H1 (cell line): ENCODE results near the gene RBSN. TPM values are rescaled to one million over a fixed set of nuclear protein-coding genes. Genes with fewer than 3 reads are reported as not detected.

Experiments
- CTCF ChIA-PET: fragments of 300-600 bp; sonication (Branson Sonifier 250); formaldehyde crosslinking; loops from one replicate; lab custom pipeline; 2021; ENCODE audit not compliant: partially characterized antibody; lab: Charles Lee
- POLR2A ChIA-PET: fragments of 300-600 bp; sonication (Branson Sonifier 250); formaldehyde crosslinking; loops from one replicate; lab custom pipeline; 2021; ENCODE audit warnings: inconsistent platforms; ENCODE audit not compliant: partially characterized antibody; lab: Charles Lee
- DNase-seq, 2 experiments: peaks; one replicate each; pipeline versions ENCODE4 v3.0.0 to v3.0.0-alpha.2; 2010 to 2022; ENCODE audit warnings: low spot score in 2 of 2, low read depth in 1 of 2, mixed read lengths in 1 of 2
- FAIRE-seq: peaks from 2 replicates; lab custom pipeline; 2011; peaks lifted over from hg19 to GRCh38; lab: Jason Lieb, UNC
- H2AFZ ChIP-seq: 2 replicates; pipeline ENCODE4 v1.8.1; 2012; ENCODE audit warnings: low read length, inconsistent platforms
- H2AK5ac ChIP-seq: 2 replicates; pipeline ENCODE4 v1.6.1; 2013; ENCODE audit warnings: low read depth, low read length
- H2BK120ac ChIP-seq: replicated peaks from 2 replicates; pipeline ENCODE3; 2013; ENCODE audit warnings: low read depth, low read length, inconsistent platforms
- H2BK12ac ChIP-seq: 2 replicates; pipeline ENCODE4 v1.6.1; 2013; ENCODE audit warnings: low read depth, low read length
- H2BK15ac ChIP-seq: 2 replicates; pipeline ENCODE4 v1.6.1; 2013; ENCODE audit warnings: low read length
- H2BK20ac ChIP-seq: 2 replicates; pipeline ENCODE4 v1.6.1; 2013; ENCODE audit warnings: low read length
- H2BK5ac ChIP-seq: 2 replicates; pipeline ENCODE4 v1.6.1; 2013; ENCODE audit warnings: low read depth, low read length
- H3K14ac ChIP-seq: 2 replicates; pipeline ENCODE4 v1.6.1; 2013; ENCODE audit warnings: inconsistent platforms; ENCODE audit not compliant: insufficient read length
- H3K18ac ChIP-seq: 2 replicates; pipeline ENCODE4 v1.6.1; 2013; ENCODE audit warnings: low read length; ENCODE audit errors: extremely low read depth
- H3K23ac ChIP-seq: 2 replicates; pipeline ENCODE4 v1.6.1; 2013; ENCODE audit warnings: inconsistent platforms; ENCODE audit not compliant: insufficient read length
- H3K23me2 ChIP-seq: 2 replicates; pipeline ENCODE4 v1.6.1; 2013; ENCODE audit warnings: low read depth, low read length
- H3K27ac ChIP-seq: 2 replicates; pipeline ENCODE4 v1.6.1; 2011; ENCODE audit warnings: low read depth, low read length, inconsistent platforms
- H3K27me3 ChIP-seq, 4 experiments: replicated peaks in 1 of 4; 1 replicate in 1 of 4; 2 replicates in 3 of 4; pipeline versions ENCODE4 v1.6.1 to v1.8.1; 2011 to 2013; ENCODE audit warnings: low read length in 3 of 4, mild to moderate bottlenecking in 3 of 4, inconsistent platforms in 2 of 4, mixed read lengths in 2 of 4, moderate library complexity in 1 of 4; ENCODE audit not compliant: control insufficient read depth in 3 of 4, insufficient read depth in 3 of 4; ENCODE audit errors: extremely low read depth in 1 of 4
- H3K36me3 ChIP-seq, 4 experiments: 2 replicates each; pipeline versions ENCODE4 v1.6.1 to v1.8.1; 2011 to 2013; ENCODE audit warnings: mild to moderate bottlenecking in 4 of 4, low read length in 3 of 4, moderate library complexity in 2 of 4, control low read depth in 1 of 4, inconsistent platforms in 1 of 4; ENCODE audit not compliant: insufficient read depth in 4 of 4, control insufficient read depth in 2 of 4
- H3K4ac ChIP-seq: replicated peaks from 2 replicates; pipeline ENCODE3; 2013; ENCODE audit warnings: low read length, low read depth, mixed read lengths, inconsistent platforms; ENCODE audit not compliant: insufficient read length
- H3K4me1 ChIP-seq, 4 experiments: replicated peaks in 1 of 4; 1 replicate in 1 of 4; 2 replicates in 3 of 4; pipeline versions ENCODE4 v1.6.1 to v1.8.1; 2011 to 2013; ENCODE audit warnings: low read length in 3 of 4, inconsistent platforms in 2 of 4, mixed read lengths in 1 of 4; ENCODE audit not compliant: insufficient read depth in 4 of 4, control insufficient read depth in 3 of 4
- H3K4me2 ChIP-seq, 2 experiments: 2 replicates each; pipeline versions ENCODE4 v1.6.1 to v1.8.1; 2011 to 2013; ENCODE audit warnings: low read depth in 2 of 2, low read length in 2 of 2, control low read depth in 1 of 2, inconsistent platforms in 1 of 2, mild to moderate bottlenecking in 1 of 2; ENCODE audit not compliant: insufficient read depth in 1 of 2
- H3K4me3 ChIP-seq, 4 experiments: fragments of 200-600, 300-600 bp in 1 of 4; sonication (generic), shearing (Covaris generic), sonication (Bioruptor Twin) in 1 of 4; 2 replicates each; pipeline versions ENCODE4 v1.5.1 to v1.8.1; 2011 to 2016; ENCODE audit warnings: low read length in 4 of 4, low read depth in 3 of 4, control low read depth in 2 of 4, inconsistent platforms in 2 of 4, mild to moderate bottlenecking in 2 of 4, mixed read lengths in 1 of 4, moderate library complexity in 1 of 4; ENCODE audit not compliant: insufficient read depth in 2 of 4; ENCODE audit errors: extremely low read depth in 1 of 4
- H3K56ac ChIP-seq: replicated peaks from 2 replicates; pipeline ENCODE3; 2013; ENCODE audit warnings: low read depth, mild to moderate bottlenecking, mixed read lengths, low read length, inconsistent platforms; ENCODE audit not compliant: insufficient read length
- H3K79me1 ChIP-seq: 2 replicates; pipeline ENCODE4 v1.6.1; 2013; ENCODE audit warnings: low read depth, low read length, control low read depth
- H3K79me2 ChIP-seq, 2 experiments: 2 replicates each; pipeline versions ENCODE4 v1.6.1 to v1.8.1; 2012 to 2013; ENCODE audit warnings: low read length in 2 of 2, mild to moderate bottlenecking in 2 of 2, inconsistent platforms in 1 of 2; ENCODE audit not compliant: insufficient read depth in 2 of 2, control insufficient read depth in 1 of 2
- H3K9ac ChIP-seq, 4 experiments: replicated peaks in 1 of 4; 1 replicate in 1 of 4; 2 replicates in 3 of 4; pipeline versions ENCODE4 v1.6.1 to v1.8.1; 2011 to 2013; ENCODE audit warnings: low read depth in 3 of 4, low read length in 3 of 4, control low read depth in 2 of 4, mild to moderate bottlenecking in 2 of 4, moderate library complexity in 2 of 4, inconsistent platforms in 1 of 4; ENCODE audit errors: extremely low read depth in 1 of 4
- H3K9me3 ChIP-seq, 2 experiments: 2 replicates each; pipeline versions ENCODE4 v1.6.1 to v1.8.1; 2012 to 2013; ENCODE audit warnings: mild to moderate bottlenecking in 2 of 2, moderate library complexity in 2 of 2, control low read depth in 1 of 2, inconsistent platforms in 1 of 2, low read depth in 1 of 2, low read length in 1 of 2, mixed read lengths in 1 of 2; ENCODE audit not compliant: insufficient read depth in 2 of 2
- H4K20me1 ChIP-seq, 2 experiments: replicated peaks in 1 of 2; 2 replicates each; pipeline versions ENCODE3 to v1.8.1; 2011 to 2013; ENCODE audit warnings: inconsistent platforms in 2 of 2, low read length in 2 of 2, mild to moderate bottlenecking in 1 of 2; ENCODE audit not compliant: insufficient read depth in 2 of 2, control insufficient read depth in 1 of 2
- H4K5ac ChIP-seq: 2 replicates; pipeline ENCODE4 v1.6.1; 2013; ENCODE audit warnings: low read length, low read depth, mixed read lengths, inconsistent platforms; ENCODE audit not compliant: insufficient read length
- H4K8ac ChIP-seq: 2 replicates; pipeline ENCODE4 v1.8.0; 2013; ENCODE audit warnings: mild to moderate bottlenecking, moderate library complexity, low read length, inconsistent platforms; ENCODE audit not compliant: insufficient read depth; ENCODE audit errors: extremely low read depth
- H4K91ac ChIP-seq: replicated peaks from 2 replicates; pipeline ENCODE3; 2013; ENCODE audit warnings: low read length, mixed read lengths, inconsistent platforms; ENCODE audit not compliant: insufficient read length
- ATF2 ChIP-seq: IDR thresholded peaks from 2 replicates; pipeline ENCODE4 v1.6.1; 2012; ENCODE audit warnings: low read length, inconsistent platforms
- BACH1 ChIP-seq: IDR thresholded peaks from 2 replicates; pipeline ENCODE4 v1.6.1; 2012; ENCODE audit warnings: low read length, improper control_type of control experiment
- BCL11A ChIP-seq, 2 experiments: IDR thresholded peaks; one replicate each; pipeline ENCODE4 v1.6.1; 2011; ENCODE audit warnings: low read depth in 2 of 2, low read length in 2 of 2, mild to moderate bottlenecking in 2 of 2
- CHD1 ChIP-seq: IDR thresholded peaks from 2 replicates; pipeline ENCODE4 v1.6.1; 2012; ENCODE audit warnings: low read depth, low read length, improper control_type of control experiment
- EZH2 ChIP-seq: fragments of 200-600 bp; sonication (generic); IDR thresholded peaks from 2 replicates; pipeline ENCODE4 v1.7.1; 2012; ENCODE audit warnings: low read depth, mild to moderate bottlenecking, moderate library complexity, low read length, inconsistent platforms; ENCODE audit not compliant: severe bottlenecking
- KDM4A ChIP-seq: IDR thresholded peaks from one replicate; pipeline ENCODE4 v1.7.1; 2012; ENCODE audit warnings: low read depth, mild to moderate bottlenecking, moderate library complexity, low read length, inconsistent platforms; ENCODE audit not compliant: severe bottlenecking
- NRF1 ChIP-seq: IDR thresholded peaks from 2 replicates; pipeline ENCODE4 v1.6.1; 2011; ENCODE audit warnings: mild to moderate bottlenecking, low read depth, low read length, improper control_type of control experiment
- POU5F1 ChIP-seq: IDR thresholded peaks from 2 replicates; pipeline ENCODE4 v1.6.1; 2011; ENCODE audit warnings: low read depth, mild to moderate bottlenecking, low read length, moderate library complexity
- RAD21 ChIP-seq, 2 experiments: IDR thresholded peaks in 1 of 2; conservative IDR thresholded peaks in 1 of 2; 2 replicates each; pipeline ENCODE4 v1.6.1; 2011; ENCODE audit warnings: low read depth in 2 of 2, low read length in 2 of 2, improper control_type of control experiment in 1 of 2, inconsistent platforms in 1 of 2, mild to moderate bottlenecking in 1 of 2, moderate library complexity in 1 of 2
- RBBP5 ChIP-seq: IDR thresholded peaks from 2 replicates; pipeline ENCODE4 v1.7.1; 2012; ENCODE audit warnings: low read depth, mild to moderate bottlenecking, inconsistent platforms, low read length, moderate library complexity, borderline replicate concordance
- SAP30 ChIP-seq: fragments of 300-600 bp; sonication (generic); IDR thresholded peaks from 2 replicates; pipeline ENCODE4 v1.7.1; 2012; ENCODE audit warnings: low read length, moderate library complexity, mild to moderate bottlenecking, inconsistent platforms; ENCODE audit not compliant: insufficient read depth, insufficient replicate concordance
- SP4 ChIP-seq: IDR thresholded peaks from 2 replicates; pipeline ENCODE4 v1.6.1; 2012; ENCODE audit warnings: low read length, inconsistent platforms
- WGBS, 2 experiments: shearing (Covaris generic) in 1 of 2; methylation state at CpG; one replicate each; pipeline versions ENCODE4 v1.1.6 to v1.1.7; 2013 to 2015; ENCODE audit warnings: low lambda C conversion rate in 2 of 2, mixed read lengths in 2 of 2, inconsistent platforms in 1 of 2, low coverage in 1 of 2, missing lambda C conversion rate in 1 of 2; ENCODE audit not compliant: insufficient replicate concordance in 2 of 2, insufficient coverage in 1 of 2, insufficient read length in 1 of 2; ENCODE audit errors: extremely low coverage in 1 of 2, missing lambda C conversion rate in 1 of 2; 5-methylcytosine and 5-hydroxymethylcytosine counted together
- polyA plus RNA-seq, 7 experiments: library from polyadenylated mRNA; depleted of rRNA in 3 of 7; stranded (reverse) in 5 of 7; unstranded in 2 of 7; fragments of >200 nt in 5 of 7; fragments of 200-250 nt in 2 of 7; gene quantifications; 1 replicate in 5 of 7; 2 replicates in 1 of 7; 4 replicates in 1 of 7; pipeline versions ENCODE4 v1.2.1 to v1.2.3, GENCODE V29; 2011 to 2013; ENCODE audit warnings: missing spikeins in 2 of 7, mixed read lengths in 2 of 7
- total RNA-seq: library from RNA; stranded (reverse); fragmentation: NEBNext Ultra II Directional; extraction: Animal tissue kit (Norgen Biotek cat#: 25700); gene quantifications from 2 replicates; pipeline ENCODE4 v1.2.1, GENCODE V29; 2021

The RBSN gene
- total and polyA plus RNA-seq, 2 of the 8 experiments (the other 6 are each of a cell fraction or from before 2014, with no cell fraction given): 5.9 to 20.0 TPM

- Histone ChIP-seq H3K27ac (no peak overlapping the region), H3K9ac (no peak overlapping the region; a peak in 1 of 7 replicates), H3K4me2 (no peak overlapping the region), H3K23ac (no peak overlapping the region), H3K14ac (no peak overlapping the region), H3K23me2 (no peaks in the 10 kb centered on the region), H4K20me1 (peaks cover 1 to 3% of the 10 kb centered on the region in 2 experiments), H4K91ac (no peak overlapping the region), H3K36me3 (peaks cover 10 to 77% (median 56%) of the 10 kb centered on the region in 4 experiments), H2BK5ac (no peak overlapping the region), H3K27me3 (no peaks in the 10 kb centered on the region), H2BK15ac (no peak overlapping the region), H3K79me2 (no peaks in the 10 kb centered on the region), H2AFZ (no peak overlapping the region), H3K18ac (no peak overlapping the region), H2AK5ac (no peak overlapping the region), H2BK20ac (no peak overlapping the region), H2BK120ac (no peak overlapping the region), H4K8ac (no peak overlapping the region; the same call in 1 of the 2 replicates), H3K4me1 (peaks cover 0 to 4% (median 3%) of the 10 kb centered on the region in 4 experiments; a peak in 2 of 7 replicates), H4K5ac (no peak overlapping the region), H3K56ac (no peak overlapping the region)
- ChIA-PET POLR2A (interaction anchor here (0.9 to 3.6 kb wide), 2 partner anchors 14 to 27 kb away, joined by 3 to 9 read pairs; no protein-coding TSS in a partner anchor), CTCF (interaction anchor here (0.7 to 2.6 kb wide), 6 partner anchors 11 to 102 kb away, joined by 3 to 7 read pairs (median 4); no protein-coding TSS in a partner anchor)
- 88% methylated on average over 5 of the region's 5 CpGs; no CpG with 5 or more reads in 1 of the 2 experiments for WGBS, 2 experiments
- no peak for FAIRE-seq
- no peak for DNase-seq
- no peak for TF ChIP-seq SAP30
- TF ChIP-seq RBBP5: no peak
- TF ChIP-seq ATF2: no peak
- TF ChIP-seq SP4: no peak
- TF ChIP-seq RAD21 (IDR thresholded peaks at IDR 0.05 in 1 of 2, conservative IDR thresholded peaks at IDR 0.05 in 1 of 2; ENCODE audit: low read depth in 2 of 2, low read length in 2 of 2): no peak
- no peak for TF ChIP-seq KDM4A
- TF ChIP-seq POU5F1: no peak
- no peak for TF ChIP-seq NRF1
- no peak for TF ChIP-seq CHD1
- no peak for TF ChIP-seq BACH1
- TF ChIP-seq EZH2: no peak
- TF ChIP-seq BCL11A (IDR thresholded peaks at IDR 0.05; ENCODE audit: low read depth in 2 of 2, low read length in 2 of 2): no peak
- TF ChIP-seq, all 59 proteins: peak for 0
- Histone ChIP-seq H3K4ac (no peak overlapping the region), H3K79me1 (no peaks in the 10 kb centered on the region; the same call in 1 of the 2 replicates), H2BK12ac (no peak overlapping the region), H3K4me3 (no peak overlapping the region), H3K9me3 (no peaks in the 10 kb centered on the region)
These were observed 75.7 kb downstream of the RBSN start for GRCh38 chr3:15023249-15023648.
